ENCODE results near the gene PANX2.
"Not testable (repeated sequence)": the region's sequence is repeated elsewhere in the genome, so short reads cannot be mapped to it uniquely, and the experiment has no call there.

Gene PANX2

GRCh38 chr22:50170453-50171318, at the start of gene PANX2:
Gene PANX2 (plus strand): TSS chr22:50170731. CDS start chr22:50170731, 0 bp downstream.
- no peak for DNase-seq

- no peak for DNase-seq
These were observed 49.3 kb upstream of the PANX2 start for GRCh38 chr22:50121202-50121740.

GRCh38 chr22:50123119-50123518, 47.4 kb upstream of the PANX2 start:
- DNase-seq: no peak

GRCh38 chr22:50125029-50125428, 45.5 kb upstream of the PANX2 start:
- DNase-seq: no peak

GRCh38 chr22:50129121-50129736, 41.3 kb upstream of the PANX2 start:
- no peak for DNase-seq

GRCh38 chr22:50131894-50132293, 38.6 kb upstream of the PANX2 start:
- DNase-seq: no peak

GRCh38 chr22:50134481-50134880, 36.0 kb upstream of the PANX2 start:
- DNase-seq: no peak

- DNase-seq: no peak
These were observed 33.9 kb upstream of the PANX2 start for GRCh38 chr22:50136581-50137015.

- DNase-seq: not testable (repeated sequence)
These were observed 33.3 kb upstream of the PANX2 start for GRCh38 chr22:50137277-50137676.

GRCh38 chr22:50138041-50138440, 32.5 kb upstream of the PANX2 start:
- DNase-seq: no peak

GRCh38 chr22:50138988-50139387, 31.5 kb upstream of the PANX2 start:
- no peak for DNase-seq

GRCh38 chr22:50139843-50140415, 30.6 kb upstream of the PANX2 start:
- no peak for DNase-seq

- DNase-seq: no peak
These were observed 29.9 kb upstream of the PANX2 start for GRCh38 chr22:50140615-50141014.

GRCh38 chr22:50141462-50141861, 29.1 kb upstream of the PANX2 start:
- no peak for DNase-seq

- DNase-seq: no peak
These were observed 28.6 kb upstream of the PANX2 start for GRCh38 chr22:50141891-50142363.

- DNase-seq: no peak
These were observed 27.4 kb upstream of the PANX2 start for GRCh38 chr22:50143096-50143495.

GRCh38 chr22:50144005-50144614, 26.4 kb upstream of the PANX2 start:
- no peak for DNase-seq

GRCh38 chr22:50145721-50146438, 24.7 kb upstream of the PANX2 start:
- no peak for DNase-seq

GRCh38 chr22:50146439-50147238, 23.9 kb upstream of the PANX2 start:
- peak in 46 of 56 donors; percentile 0 to 78 (median 44) for DNase-seq
